ENCODE data around the gene MYOZ2. TPM values are rescaled to one million over a fixed set of nuclear protein-coding genes. Genes with fewer than 3 reads are reported as not detected.

The MYOZ2 gene
- total RNA-seq, 1 donor from 2014 or later = 3.6 TPM

Other genes with a start within 250 kb of the MYOZ2 start
- 590 TPM for gene SYNPO2, start 247.0 kb upstream of the MYOZ2 start, total RNA-seq (ENCODE audit: insufficient read depth, low replicate concordance)
- 53.9 TPM for gene USP53, start 76.9 kb downstream of the MYOZ2 start, total RNA-seq (ENCODE audit: insufficient read depth, low replicate concordance)
- gene FABP2, start 186.3 kb downstream of the MYOZ2 start, total RNA-seq (ENCODE audit: insufficient read depth, low replicate concordance) = 2.9 TPM